Activated naive CD8-positive, alpha-beta T cell treated with anti-CD3 and anti-CD28 coated beads, Interleukin-2, amount 50 U/mL, for 24 hours (primary cell): ENCODE measurements around the gene TMEM132D.

Experiments used
- ATAC-seq: fragments of 150-1000 bp; cut with Tn5 transposase; one replicate; pipeline ENCODE4 v1.10.0; 2021
- DNase-seq: peaks from one replicate; pipeline ENCODE4 v3.0.0; 2021
- H3K27ac Mint-ChIP-seq: one replicate; pipeline ENCODE4 v1.8.0; 2021; ENCODE audit warnings: mild to moderate bottlenecking, mixed read lengths
- H3K27me3 Mint-ChIP-seq: one replicate; pipeline ENCODE4 v1.8.0; 2021; ENCODE audit warnings: mixed read lengths
- H3K36me3 Mint-ChIP-seq: one replicate; pipeline ENCODE4 v1.8.0; 2021; ENCODE audit warnings: low read depth, mixed read lengths
- H3K4me1 Mint-ChIP-seq: one replicate; pipeline ENCODE4 v1.8.0; 2021; ENCODE audit warnings: mixed read lengths
- H3K4me3 Mint-ChIP-seq: one replicate; pipeline ENCODE4 v1.8.0; 2021; ENCODE audit warnings: mild to moderate bottlenecking, moderate library complexity, mixed read lengths
- H3K9me3 Mint-ChIP-seq: one replicate; pipeline ENCODE4 v1.8.0; 2021; ENCODE audit warnings: mixed read lengths

The TMEM132D gene

DNA sequence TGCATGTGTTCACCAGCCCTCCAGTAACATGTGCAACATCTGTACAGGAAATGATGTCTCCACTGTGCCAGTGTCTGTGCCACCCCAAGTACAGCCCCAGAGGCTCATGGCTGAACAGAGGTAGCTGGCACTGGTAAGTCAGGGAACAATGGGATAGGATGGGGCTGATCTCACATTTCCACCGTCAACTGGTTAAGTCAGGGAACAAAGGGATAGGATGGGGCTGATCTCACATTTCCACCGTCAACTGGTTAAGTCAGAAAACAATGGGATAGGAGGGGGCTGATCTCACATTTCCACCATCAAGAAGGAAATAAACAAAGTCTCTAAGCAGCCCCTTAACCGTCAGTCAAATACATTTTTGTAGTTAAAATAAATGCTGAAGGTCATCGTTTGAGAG lies 246.6 kb downstream of the TMEM132D start:
- no peak for ATAC-seq

DNA sequence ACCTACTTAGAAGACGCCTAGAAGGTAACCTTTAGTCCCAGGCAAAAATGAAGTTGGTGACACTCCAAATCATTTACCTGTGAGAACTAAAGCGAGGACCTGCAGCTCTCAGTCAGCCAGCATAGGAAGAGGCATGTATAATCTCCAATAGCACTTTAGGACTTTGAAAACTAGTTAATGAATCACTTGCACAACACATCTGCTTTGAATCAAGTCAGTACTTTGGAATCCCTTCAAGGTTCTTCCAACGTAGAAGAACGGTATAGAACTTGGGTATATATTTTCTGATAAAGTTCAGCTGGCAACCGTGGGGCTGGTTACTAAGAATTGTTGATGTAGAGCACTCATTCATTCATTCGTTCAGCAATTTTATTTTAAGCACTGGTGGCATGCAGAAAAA lies 251.9 kb downstream of the TMEM132D start:
- H3K36me3 Mint-ChIP-seq = no peaks in the 10 kb centered on the region
- H3K9me3 Mint-ChIP-seq = peaks cover 19% of the 10 kb centered on the region
- H3K27me3 Mint-ChIP-seq = no peaks in the 10 kb centered on the region
- DNase-seq (no peak), ATAC-seq (no peak)
- H3K27ac Mint-ChIP-seq = no peak overlapping the region
- no peak overlapping the region for H3K4me3 Mint-ChIP-seq
- H3K4me1 Mint-ChIP-seq = no peaks in the 10 kb centered on the region

More for the DNA sequence above, 246.6 kb downstream of the TMEM132D start:
- H3K4me3 Mint-ChIP-seq = no peak overlapping the region
- DNase-seq = no peak
- no peak overlapping the region for H3K27ac Mint-ChIP-seq
- peaks cover 25% of the 10 kb centered on the region for H3K9me3 Mint-ChIP-seq
- H3K36me3 Mint-ChIP-seq = no peaks in the 10 kb centered on the region
- no peaks in the 10 kb centered on the region for H3K4me1 Mint-ChIP-seq
- H3K27me3 Mint-ChIP-seq = no peaks in the 10 kb centered on the region

DNA sequence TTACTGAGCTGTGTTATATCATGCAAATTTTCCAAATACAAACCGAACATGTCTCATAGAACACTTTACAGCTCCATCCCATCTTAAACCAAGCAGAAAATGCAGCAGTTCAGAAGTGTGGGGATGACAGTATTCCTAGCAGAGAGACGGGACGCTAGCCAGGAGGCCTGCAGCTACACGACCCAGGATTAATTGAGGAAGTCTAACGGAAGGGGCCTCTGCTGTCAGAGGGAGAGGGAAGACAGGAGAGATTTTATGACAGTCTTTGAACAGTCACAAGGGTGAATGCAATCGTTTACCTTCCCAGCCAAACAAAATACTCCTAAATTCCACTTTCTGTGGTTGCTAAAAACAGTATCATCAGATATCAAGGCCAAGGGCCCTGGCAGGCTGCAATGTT lies 261.9 kb downstream of the TMEM132D start:
- DNase-seq (no peak), ATAC-seq (no peak)
- Mint-ChIP-seq H3K4me3 (no peak overlapping the region), H3K9me3 (peaks cover 11% of the 10 kb centered on the region), H3K36me3 (no peaks in the 10 kb centered on the region), H3K27me3 (no peaks in the 10 kb centered on the region), H3K4me1 (no peaks in the 10 kb centered on the region), H3K27ac (no peak overlapping the region)

- Mint-ChIP-seq H3K4me1 (no peaks in the 10 kb centered on the region), H3K27me3 (no peaks in the 10 kb centered on the region), H3K36me3 (no peaks in the 10 kb centered on the region), H3K27ac (no peak overlapping the region), H3K9me3 (no peaks in the 10 kb centered on the region), H3K4me3 (no peak overlapping the region)
- DNase-seq (no peak), ATAC-seq (no peak)
These were observed 268.7 kb downstream of the TMEM132D start for GRCh38 chr12:129635021-129635685.

GRCh38 chr12:129631316-129631715 lies 272.5 kb downstream of the TMEM132D start:
- ATAC-seq (no peak), DNase-seq (no peak)
- Mint-ChIP-seq H3K4me1 (no peaks in the 10 kb centered on the region), H3K27ac (no peak overlapping the region), H3K36me3 (no peaks in the 10 kb centered on the region), H3K27me3 (no peaks in the 10 kb centered on the region), H3K4me3 (no peak overlapping the region), H3K9me3 (no peaks in the 10 kb centered on the region)

- no peaks in the 10 kb centered on the region for H3K4me1 Mint-ChIP-seq
- DNase-seq (no peak), ATAC-seq (no peak)
- no peaks in the 10 kb centered on the region for H3K27me3 Mint-ChIP-seq
- no peak overlapping the region for H3K4me3 Mint-ChIP-seq
- H3K36me3 Mint-ChIP-seq = no peaks in the 10 kb centered on the region
- H3K9me3 Mint-ChIP-seq = no peaks in the 10 kb centered on the region
- no peak overlapping the region for H3K27ac Mint-ChIP-seq
These were observed 273.9 kb downstream of the TMEM132D start for GRCh38 chr12:129629901-129630300.

GRCh38 chr12:129622566-129622965 lies 281.3 kb downstream of the TMEM132D start:
- no peak overlapping the region for H3K27ac Mint-ChIP-seq
- H3K27me3 Mint-ChIP-seq = no peaks in the 10 kb centered on the region
- no peaks in the 10 kb centered on the region for H3K36me3 Mint-ChIP-seq
- ATAC-seq (no peak), DNase-seq (no peak)
- no peaks in the 10 kb centered on the region for H3K4me1 Mint-ChIP-seq
- H3K4me3 Mint-ChIP-seq = no peak overlapping the region
- H3K9me3 Mint-ChIP-seq = peaks cover 15% of the 10 kb centered on the region

GRCh38 chr12:129619271-129619670 lies 284.6 kb downstream of the TMEM132D start:
- Mint-ChIP-seq H3K4me1 (no peaks in the 10 kb centered on the region), H3K9me3 (peaks cover 34% of the 10 kb centered on the region), H3K27ac (no peak overlapping the region), H3K27me3 (no peaks in the 10 kb centered on the region), H3K36me3 (no peaks in the 10 kb centered on the region), H3K4me3 (no peak overlapping the region)
- ATAC-seq (no peak), DNase-seq (no peak)

GRCh38 chr12:129617849-129618248 lies 286.0 kb downstream of the TMEM132D start:
- H3K36me3 Mint-ChIP-seq = no peaks in the 10 kb centered on the region
- no peak for ATAC-seq
- H3K9me3 Mint-ChIP-seq = peaks cover 36% of the 10 kb centered on the region
- no peak for DNase-seq
- H3K27ac Mint-ChIP-seq = no peak overlapping the region
- H3K4me1 Mint-ChIP-seq = no peaks in the 10 kb centered on the region
- no peaks in the 10 kb centered on the region for H3K27me3 Mint-ChIP-seq
- H3K4me3 Mint-ChIP-seq = no peak overlapping the region

GRCh38 chr12:129615001-129615400 lies 288.8 kb downstream of the TMEM132D start:
- H3K36me3 Mint-ChIP-seq = no peaks in the 10 kb centered on the region
- peaks cover 24% of the 10 kb centered on the region for H3K9me3 Mint-ChIP-seq
- no peaks in the 10 kb centered on the region for H3K27me3 Mint-ChIP-seq
- H3K4me1 Mint-ChIP-seq = no peaks in the 10 kb centered on the region
- DNase-seq = no peak
- ATAC-seq = no peak
- H3K4me3 Mint-ChIP-seq = no peak overlapping the region
- no peak overlapping the region for H3K27ac Mint-ChIP-seq

DNA sequence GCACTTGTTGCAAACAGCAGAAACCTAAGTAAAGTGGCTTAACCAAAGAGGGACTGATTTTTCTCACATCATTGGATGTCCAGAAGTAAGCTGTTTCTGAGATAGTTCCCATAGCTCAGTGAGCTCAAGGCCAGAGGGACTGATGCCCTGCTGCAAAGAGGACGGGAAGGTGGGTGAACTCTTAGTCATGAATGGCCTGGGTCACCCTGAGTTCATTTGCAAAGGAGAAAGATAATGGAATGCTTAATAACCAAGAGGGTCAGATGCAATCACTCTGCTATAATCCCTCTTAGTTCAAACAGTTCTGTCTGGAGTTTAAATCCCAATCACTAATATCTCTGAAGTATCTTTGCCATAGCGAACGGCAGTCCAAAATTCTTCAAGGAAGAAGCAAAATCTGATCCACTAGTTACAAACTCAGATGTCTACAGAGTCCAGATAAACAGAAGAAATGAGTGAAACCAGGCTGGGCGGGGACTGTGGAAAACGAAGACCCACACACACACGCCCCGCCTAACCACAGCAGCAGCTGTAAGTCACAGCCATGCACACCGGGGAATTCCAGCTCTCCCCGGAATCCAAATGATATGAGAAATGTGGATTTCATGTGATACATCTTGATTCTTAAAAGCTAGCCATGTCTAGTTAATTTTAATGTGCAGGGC lies 289.5 kb downstream of the TMEM132D start:
- no peaks in the 10 kb centered on the region for H3K4me1 Mint-ChIP-seq
- ATAC-seq = no peak
- H3K4me3 Mint-ChIP-seq = no peak overlapping the region
- no peaks in the 10 kb centered on the region for H3K36me3 Mint-ChIP-seq
- DNase-seq = no peak
- H3K27me3 Mint-ChIP-seq = no peaks in the 10 kb centered on the region
- no peak overlapping the region for H3K27ac Mint-ChIP-seq
- peaks cover 24% of the 10 kb centered on the region for H3K9me3 Mint-ChIP-seq

GRCh38 chr12:129613314-129613713 lies 290.5 kb downstream of the TMEM132D start:
- Mint-ChIP-seq H3K4me1 (no peaks in the 10 kb centered on the region), H3K27ac (no peak overlapping the region), H3K4me3 (no peak overlapping the region), H3K27me3 (no peaks in the 10 kb centered on the region), H3K36me3 (no peaks in the 10 kb centered on the region), H3K9me3 (peaks cover 24% of the 10 kb centered on the region)
- no peak for DNase-seq
- no peak for ATAC-seq

GRCh38 chr12:129610601-129611120 lies 293.2 kb downstream of the TMEM132D start:
- no peaks in the 10 kb centered on the region for H3K27me3 Mint-ChIP-seq
- DNase-seq (no peak), ATAC-seq (no peak)
- no peaks in the 10 kb centered on the region for H3K4me1 Mint-ChIP-seq
- no peak overlapping the region for H3K4me3 Mint-ChIP-seq
- H3K36me3 Mint-ChIP-seq = no peaks in the 10 kb centered on the region
- peaks cover 10% of the 10 kb centered on the region for H3K9me3 Mint-ChIP-seq
- H3K27ac Mint-ChIP-seq = no peak overlapping the region

DNA sequence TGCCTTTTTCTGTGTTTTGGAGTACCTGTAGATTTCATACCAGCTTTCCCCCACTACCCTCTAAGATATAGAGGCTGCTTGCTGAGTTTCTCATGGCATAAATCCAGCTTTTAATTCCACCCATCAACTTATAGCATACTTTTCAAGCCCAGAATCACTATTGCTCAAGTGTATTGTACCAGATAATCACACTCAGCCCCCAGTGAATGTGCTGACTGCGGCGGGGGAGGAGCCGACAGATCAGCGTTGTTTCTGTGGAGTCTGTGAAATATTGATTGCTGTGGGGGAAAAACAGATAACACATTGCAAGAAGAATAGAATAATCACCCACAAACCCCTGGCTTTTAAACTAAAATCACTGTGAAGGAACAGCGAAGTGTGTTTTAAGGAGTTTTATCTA lies 296.1 kb downstream of the TMEM132D start:
- Mint-ChIP-seq H3K9me3 (peaks cover 6% of the 10 kb centered on the region), H3K4me1 (no peaks in the 10 kb centered on the region), H3K27me3 (no peaks in the 10 kb centered on the region), H3K4me3 (no peak overlapping the region), H3K36me3 (no peaks in the 10 kb centered on the region), H3K27ac (no peak overlapping the region)
- ATAC-seq (no peak), DNase-seq (no peak)

DNA sequence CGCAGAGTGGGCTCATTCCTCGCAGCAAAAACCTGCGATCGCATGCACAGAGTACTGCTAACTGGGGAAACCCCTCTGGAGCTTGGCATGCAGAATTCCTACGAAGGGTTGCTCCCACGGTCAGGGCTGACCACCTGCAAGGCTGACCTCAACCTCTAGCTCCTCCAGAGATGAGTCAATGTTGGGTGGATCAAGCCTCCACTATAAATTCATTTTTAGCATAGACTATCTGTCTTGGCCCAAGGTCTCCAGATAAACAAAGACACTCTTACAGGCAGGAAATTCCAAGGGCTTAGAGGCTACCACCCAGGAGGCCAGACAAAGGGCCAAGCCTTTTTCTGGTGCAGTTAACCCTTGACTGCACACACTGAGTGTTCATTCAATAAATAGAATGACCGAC lies 296.5 kb downstream of the TMEM132D start:
- Mint-ChIP-seq H3K36me3 (no peaks in the 10 kb centered on the region), H3K9me3 (peaks cover 9% of the 10 kb centered on the region), H3K4me1 (no peaks in the 10 kb centered on the region), H3K27ac (no peak overlapping the region), H3K27me3 (no peaks in the 10 kb centered on the region), H3K4me3 (no peak overlapping the region)
- DNase-seq (no peak), ATAC-seq (no peak)
